H54 (cell line): Measurements from ENCODE around the gene ELMO1.

Source experiments
- DNase-seq: peaks from one replicate; pipeline ENCODE4 v3.0.0; 2011; ENCODE audit warnings: low spot score, mixed read lengths; ENCODE audit not compliant: insufficient read length
- FAIRE-seq: peaks from 3 replicates; lab custom pipeline; 2011; peaks lifted over from hg19 to GRCh38; lab: Jason Lieb, UNC
- POLR2A ChIP-seq: IDR thresholded peaks from 2 replicates; pipeline ENCODE4 v1.6.1; 2011; ENCODE audit warnings: low read depth, mild to moderate bottlenecking, low read length

The ELMO1 gene

DNA sequence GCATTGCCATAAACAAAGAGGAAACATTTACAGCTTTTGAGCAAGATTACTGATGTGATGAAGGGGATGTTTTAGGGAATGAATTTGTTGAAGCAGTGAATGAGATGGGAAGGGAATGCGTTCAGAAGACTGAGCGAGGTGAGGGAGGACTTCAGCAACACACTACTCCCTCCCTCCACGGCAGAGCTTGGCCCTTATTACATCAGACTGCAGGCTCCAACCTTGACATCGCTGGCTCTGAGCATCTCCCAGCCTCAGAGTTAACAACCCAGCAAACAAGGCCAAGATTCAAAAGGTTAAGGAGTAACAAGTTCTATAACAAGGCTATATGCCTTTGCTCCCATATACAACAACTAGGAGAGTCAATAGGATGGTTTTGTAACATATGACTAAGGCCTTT lies 164.4 kb downstream of the ELMO1 start:
- FAIRE-seq (no peak), DNase-seq (no peak)
- TF ChIP-seq POLR2A = no peak

GRCh38 chr7:37283716-37284115 lies 164.9 kb downstream of the ELMO1 start:
- FAIRE-seq = no peak
- no peak for DNase-seq
- no peak for TF ChIP-seq POLR2A

- DNase-seq (no peak), FAIRE-seq (no peak)
- no peak for TF ChIP-seq POLR2A
Observed at GRCh38 chr7:37282927-37283326, 165.7 kb downstream of the ELMO1 start.

- no peak for FAIRE-seq
- DNase-seq = no peak
- no peak for TF ChIP-seq POLR2A
Observed at GRCh38 chr7:37282093-37282444, 166.6 kb downstream of the ELMO1 start.

DNA sequence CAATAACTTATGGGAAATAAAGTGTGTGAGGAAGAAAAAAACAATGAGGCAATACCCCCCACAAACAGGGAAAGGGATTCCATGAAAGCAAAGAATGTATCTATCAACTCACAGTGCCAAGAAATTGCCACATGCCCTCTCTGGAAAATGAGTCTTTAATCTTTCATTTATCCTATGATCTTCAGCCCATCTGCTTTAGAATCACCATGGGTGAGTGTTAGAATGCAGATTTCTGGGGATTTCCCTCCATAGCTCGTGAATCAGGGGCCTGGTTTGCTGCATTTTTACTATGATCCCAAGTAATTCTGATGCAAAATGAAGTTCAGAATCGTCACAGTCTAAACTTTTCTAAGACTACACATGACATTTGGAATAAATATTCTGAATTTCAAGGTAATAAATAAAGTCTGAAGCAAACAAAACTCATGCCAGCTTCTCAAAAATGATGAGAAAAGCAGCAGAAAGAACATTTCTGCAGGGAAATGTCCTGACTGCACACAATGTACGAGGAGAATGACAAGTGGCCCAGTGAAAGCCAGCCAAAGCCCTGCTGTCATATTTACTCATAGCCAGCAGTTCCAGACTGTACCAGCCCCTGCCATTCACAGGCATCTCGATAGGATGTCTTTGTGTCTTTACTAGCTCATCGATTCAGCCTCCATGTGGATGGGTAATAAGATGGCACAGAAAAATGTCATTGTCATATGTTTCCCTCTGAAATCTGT lies 167.1 kb downstream of the ELMO1 start:
- TF ChIP-seq POLR2A = no peak
- no peak for DNase-seq
- FAIRE-seq = no peak

DNA sequence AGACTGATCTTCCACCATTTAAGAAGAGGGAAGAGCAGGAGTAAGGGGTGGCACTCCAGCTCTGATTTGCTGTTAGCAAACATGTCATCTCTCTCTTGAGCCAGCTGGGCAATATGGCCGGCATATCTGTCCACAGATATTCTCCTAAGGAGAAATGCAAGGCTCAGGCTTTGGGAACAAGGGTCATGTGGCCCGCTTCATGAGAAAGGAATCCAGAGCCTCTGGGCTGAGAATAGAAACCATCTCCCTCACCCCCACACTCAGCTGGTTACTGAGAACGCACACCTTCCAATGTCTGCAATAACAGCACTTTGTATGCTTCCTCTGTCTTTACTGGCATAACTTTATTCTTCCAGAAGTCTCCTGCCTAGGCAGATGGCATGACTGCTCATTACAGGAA lies 171.2 kb downstream of the ELMO1 start:
- DNase-seq = no peak
- FAIRE-seq = no peak
- TF ChIP-seq POLR2A = no peak

DNA sequence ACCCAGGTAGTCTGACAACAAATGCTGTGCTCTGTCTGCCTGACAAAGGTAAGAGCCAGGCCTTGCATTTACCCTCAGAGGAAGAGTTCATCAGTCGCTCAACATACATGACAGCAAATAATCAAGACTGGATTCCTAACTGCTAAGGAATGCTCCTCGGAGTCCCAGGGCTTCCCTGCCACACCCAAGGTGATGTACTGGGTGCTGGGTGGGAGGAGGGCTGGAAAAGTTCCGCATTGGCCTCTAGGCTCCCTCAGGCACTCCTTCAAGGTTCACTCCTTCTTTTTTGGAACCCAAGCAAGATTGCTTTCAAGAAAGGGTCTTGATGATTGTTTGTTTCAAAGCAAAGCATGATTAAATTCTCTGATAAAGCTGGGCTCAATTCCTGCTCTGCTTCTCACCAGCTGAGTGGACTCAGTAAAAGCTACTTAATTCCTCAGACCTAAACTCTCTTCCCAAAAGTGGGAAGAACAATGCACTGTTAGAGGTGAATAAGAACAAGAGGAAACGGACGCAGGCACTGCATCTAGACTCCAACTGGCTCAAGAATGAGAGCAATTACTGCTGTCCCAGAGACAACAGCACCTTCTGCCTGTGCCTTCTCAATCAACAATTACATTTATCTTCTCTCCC lies 173.5 kb downstream of the ELMO1 start:
- no peak; the same call in 1 of the 2 replicates for TF ChIP-seq POLR2A
- FAIRE-seq (no peak), DNase-seq (no peak)

GRCh38 chr7:37273891-37274290 lies 174.8 kb downstream of the ELMO1 start:
- TF ChIP-seq POLR2A = no peak
- FAIRE-seq (no peak), DNase-seq (no peak)

DNA sequence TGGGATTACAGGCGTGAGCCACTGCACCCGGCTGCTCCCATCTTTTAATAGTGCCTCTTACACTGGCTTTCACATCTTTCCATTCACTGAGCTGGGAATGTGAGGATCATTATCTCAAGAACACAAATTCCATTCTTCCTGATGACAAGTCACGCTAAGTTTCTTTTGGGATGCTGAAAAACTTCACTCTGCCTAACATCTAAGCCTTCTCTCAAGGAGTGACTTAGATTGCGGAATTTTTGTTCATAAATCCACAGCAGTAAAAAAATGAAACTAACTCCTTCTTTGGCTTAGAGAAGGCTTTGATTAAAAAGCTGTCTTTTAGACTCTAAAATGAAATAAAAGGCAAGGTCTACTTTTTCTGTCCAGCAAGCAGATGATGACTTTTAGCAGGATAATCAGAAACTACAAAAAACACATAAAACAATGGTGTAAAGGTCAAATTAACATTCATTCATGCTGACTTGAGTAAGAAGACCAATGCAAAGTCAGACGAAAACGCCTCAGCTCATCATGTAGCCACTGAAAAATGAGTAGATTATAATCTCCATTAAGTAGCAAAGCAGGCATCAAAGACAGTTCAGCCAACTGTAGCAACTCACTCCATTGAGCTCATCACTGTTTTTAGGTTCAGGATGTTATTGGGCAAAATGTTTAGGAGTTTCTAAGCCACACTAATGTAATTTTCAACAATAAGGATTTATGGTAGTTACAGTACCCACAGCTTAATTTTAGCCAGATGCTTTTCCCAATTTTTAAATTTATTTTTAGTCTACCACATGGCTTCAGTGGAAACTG lies 178.8 kb downstream of the ELMO1 start:
- FAIRE-seq (no peak), DNase-seq (no peak)
- no peak for TF ChIP-seq POLR2A

DNA sequence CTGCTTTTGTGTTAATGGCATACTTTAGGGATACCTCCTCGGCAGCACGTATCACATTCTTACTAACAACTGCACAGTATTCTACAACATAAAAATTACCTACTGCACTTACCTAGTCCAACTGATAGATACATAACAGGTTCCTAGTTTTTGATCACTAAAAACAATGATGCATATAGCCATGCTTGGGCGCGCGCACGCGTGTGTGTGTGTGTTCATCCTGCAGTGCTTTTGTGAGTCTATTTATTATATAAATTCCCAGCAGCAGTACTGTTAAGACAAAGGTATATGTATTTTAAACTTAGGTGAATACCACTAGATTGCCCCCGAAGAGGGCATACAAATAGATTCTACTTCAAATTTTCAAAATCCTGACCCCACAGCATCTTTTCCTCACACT lies 181.4 kb downstream of the ELMO1 start:
- no peak for FAIRE-seq
- TF ChIP-seq POLR2A = no peak
- DNase-seq = no peak

DNA sequence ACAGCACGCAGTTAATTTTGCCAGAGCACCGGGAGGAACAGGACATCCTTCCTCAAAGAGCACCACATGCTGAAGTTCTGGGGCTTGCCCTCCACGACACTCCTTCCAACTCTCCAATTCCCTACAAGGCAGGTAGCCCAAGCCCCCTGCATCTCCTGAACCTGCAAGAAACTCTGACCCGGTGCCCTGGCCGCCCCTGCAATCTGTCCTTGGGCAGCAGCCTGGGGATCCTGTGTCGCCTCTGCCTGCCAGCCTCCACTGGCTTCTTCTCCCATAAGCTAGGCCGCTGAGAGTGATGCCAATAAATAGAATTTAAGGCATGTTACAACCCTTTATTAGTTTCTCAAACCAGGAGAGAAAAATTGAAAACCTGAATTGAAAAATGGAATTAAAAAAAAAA lies 182.8 kb downstream of the ELMO1 start:
- TF ChIP-seq POLR2A = no peak

DNA sequence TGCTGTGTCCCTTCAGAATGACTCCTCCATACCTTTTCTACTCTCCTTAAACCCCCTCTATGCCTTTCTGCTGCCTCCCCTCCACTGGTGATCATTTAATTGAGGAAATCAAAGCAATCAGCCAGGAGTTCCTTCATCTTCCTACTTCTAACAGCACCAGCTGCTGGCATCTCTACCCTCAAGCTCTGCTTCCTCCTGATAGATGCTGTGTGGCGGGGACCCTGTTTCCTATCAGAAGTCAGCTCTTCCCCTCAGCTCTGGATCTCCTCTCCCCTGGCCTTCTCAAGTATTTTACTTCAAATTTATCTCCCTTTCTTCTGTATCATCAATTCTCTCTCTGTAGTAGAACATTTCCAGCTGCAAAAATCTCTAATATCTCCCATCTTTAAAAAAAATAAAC lies 183.7 kb downstream of the ELMO1 start:
- FAIRE-seq (no peak), DNase-seq (no peak)
- TF ChIP-seq POLR2A = no peak

More for the DNA sequence above, 182.8 kb downstream of the ELMO1 start:
- DNase-seq = no peak
- no peak for FAIRE-seq

DNA sequence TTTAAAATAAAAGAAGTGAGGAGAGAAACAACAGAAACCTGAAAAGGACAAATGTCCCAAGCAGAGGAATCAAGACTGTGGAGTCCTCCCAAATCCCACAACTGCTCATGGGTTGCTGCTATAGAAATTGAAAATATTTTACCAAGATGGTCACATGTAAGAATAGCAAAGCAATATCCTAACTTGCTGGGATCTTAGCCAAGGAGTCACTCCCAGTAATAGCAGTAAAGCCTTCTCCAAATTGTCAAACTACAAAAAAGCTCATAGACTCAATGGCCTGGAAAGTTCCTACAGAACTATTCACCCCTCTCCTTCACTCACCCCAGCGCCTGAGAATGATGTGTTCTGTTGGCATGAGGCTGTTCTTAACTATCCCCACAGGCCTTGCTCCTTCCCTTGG lies 186.5 kb downstream of the ELMO1 start:
- no peak for TF ChIP-seq POLR2A
- no peak for FAIRE-seq
- no peak for DNase-seq

DNA sequence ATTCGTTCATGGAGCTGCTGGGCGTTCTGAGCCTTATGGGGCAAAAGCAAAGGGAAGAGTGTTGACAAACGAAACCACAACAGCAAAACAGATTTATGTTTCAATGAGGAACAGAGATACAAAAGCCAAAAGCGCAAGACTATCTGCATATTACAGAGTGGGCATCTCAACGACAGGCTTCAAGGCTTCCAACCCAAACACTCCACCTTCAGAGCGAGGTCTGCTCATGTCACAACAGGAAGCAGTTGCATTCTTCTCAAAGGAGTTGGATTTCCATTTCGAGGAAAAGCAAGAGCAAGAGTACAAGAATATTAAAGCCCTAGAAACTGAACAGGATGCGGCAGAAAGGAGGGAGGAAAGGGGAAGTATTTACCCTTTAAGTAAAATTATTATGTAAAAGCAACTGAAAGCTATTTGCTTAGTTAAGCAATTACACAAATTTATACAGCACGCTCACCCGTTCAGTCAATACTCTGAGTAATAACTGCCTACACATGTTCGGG lies 189.3 kb downstream of the ELMO1 start:
- no peak for DNase-seq
- TF ChIP-seq POLR2A = no peak
- FAIRE-seq = no peak

DNA sequence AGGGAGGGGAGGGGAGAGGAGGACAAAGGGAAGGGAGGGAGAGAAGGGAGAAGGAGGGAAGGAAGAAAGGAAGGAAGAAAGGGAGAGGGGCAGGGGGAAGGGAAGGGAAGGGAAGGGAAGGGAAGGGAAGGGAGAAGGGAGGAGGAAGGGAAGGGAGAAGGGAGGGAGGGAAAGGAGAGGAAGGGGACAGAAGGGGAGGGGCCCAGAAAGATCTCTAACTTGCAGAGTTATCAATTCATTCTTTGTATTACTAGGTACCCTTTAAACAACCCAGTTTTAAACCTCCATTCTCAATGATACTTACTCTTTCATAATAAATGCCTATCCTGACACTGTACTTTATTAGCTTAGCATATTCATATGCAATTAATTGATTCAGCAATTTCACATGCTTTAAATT lies 192.0 kb downstream of the ELMO1 start:
- TF ChIP-seq POLR2A = no peak
- no peak for FAIRE-seq

More for the DNA sequence above, 192.0 kb downstream of the ELMO1 start:
- no peak for DNase-seq
